A549 (cell line): ENCODE results near the gene ATP10A. TPM values are rescaled to one million over a fixed set of nuclear protein-coding genes. Genes with fewer than 3 reads are reported as not detected.

ENCODE experiments used
- ATAC-seq, 2 experiments: fragments of 200-7000 bp in 1 of 2; fragments of >200 bp in 1 of 2; cut with Nextera tagmentation in 1 of 2; cut with Tn5 transposase in 1 of 2; 3 replicates each; pipeline versions ENCODE4 v1.8.0 to v1.9.1; 2018 to 2020; ENCODE audit warnings: mild to moderate bottlenecking in 1 of 2, moderate library complexity in 1 of 2
- CTCF ChIA-PET: fragments of 300-600 bp; sonication (Branson Sonifier 250); formaldehyde crosslinking; extraction: SDS; loops from one replicate; lab custom pipeline; 2021; ENCODE audit warnings: antibody characterized with exemption, inconsistent platforms; lab: Yijun Ruan, JAX
- POLR2A ChIA-PET: fragments of 350-600 bp; formaldehyde crosslinking; extraction: SDS; loops from one replicate; lab custom pipeline; 2021; ENCODE audit warnings: antibody characterized with exemption, inconsistent platforms; lab: Yijun Ruan, JAX
- DNase-seq, 2 experiments: peaks; one replicate each; pipeline versions ENCODE4 v3.0.0 to v3.0.0-alpha.2; 2011 to 2016; ENCODE audit warnings: low read depth in 1 of 2, low spot score in 1 of 2
- FAIRE-seq: peaks from 2 replicates; lab custom pipeline; 2011; peaks lifted over from hg19 to GRCh38; lab: Jason Lieb, UNC
- H3K27ac ChIP-seq, 2 experiments: fragments of >200 bp; sonication (Bioruptor Twin); formaldehyde crosslinking; 3 replicates each; pipeline ENCODE4 v1.5.1; 2016 to 2017
- H3K4me1 ChIP-seq: fragments of >200 bp; sonication (Bioruptor Twin); formaldehyde crosslinking; 3 replicates; pipeline ENCODE4 v1.6.1; 2016
- H3K4me2 ChIP-seq: fragments of >200 bp; sonication (Bioruptor Twin); formaldehyde crosslinking; 3 replicates; pipeline ENCODE4 v1.6.1; 2016
- H3K4me3 ChIP-seq: fragments of >200 bp; sonication (Bioruptor Twin); formaldehyde crosslinking; 3 replicates; pipeline ENCODE4 v1.5.1; 2016
- H3K9me3 ChIP-seq: fragments of >200 bp; sonication (Bioruptor Twin); formaldehyde crosslinking; 3 replicates; pipeline ENCODE4 v1.6.1; 2016
- CHD2 ChIP-seq: fragments of 150-350 bp; IDR thresholded peaks from 2 replicates; pipeline ENCODE4 v1.6.1; 2014; ENCODE audit warnings: low read length; ENCODE audit not compliant: partially characterized antibody
- E2F6 ChIP-seq: IDR thresholded peaks from 2 replicates; pipeline ENCODE4 v1.6.1; 2012; ENCODE audit warnings: low read depth, borderline replicate concordance
- FOSL2 ChIP-seq, 2 experiments: fragments of 450-650 bp in 1 of 2; fragments of >200 bp in 1 of 2; sonication (Bioruptor Twin) in 1 of 2; formaldehyde crosslinking; IDR thresholded peaks; 2 replicates each; pipeline versions ENCODE4 v1.5.0 to v1.6.1; 2016 to 2020; ENCODE audit warnings: mild to moderate bottlenecking in 1 of 2, moderate library complexity in 1 of 2
- GATA3 ChIP-seq: IDR thresholded peaks from 2 replicates; pipeline ENCODE4 v1.6.1; 2012; ENCODE audit warnings: borderline replicate concordance
- HDAC2 ChIP-seq: fragments of 200-600 bp; sonication (generic); IDR thresholded peaks from 2 replicates; pipeline ENCODE4 v1.6.1; 2016
- HOXA7 ChIP-seq: fragments of 250-450 bp; sonication (Bioruptor Pico); IDR thresholded peaks from 2 replicates; pipeline ENCODE4 v1.5.0; 2020; ENCODE audit warnings: mild to moderate bottlenecking, moderate library complexity
- JUN ChIP-seq, 2 experiments: fragments of >200 bp; sonication (Bioruptor Twin); formaldehyde crosslinking; IDR thresholded peaks; 2 replicates in 1 of 2; 3 replicates in 1 of 2; pipeline ENCODE4 v1.6.1; 2016 to 2017
- KDM1A ChIP-seq: fragments of 200-600 bp; sonication (generic); IDR thresholded peaks from 2 replicates; pipeline ENCODE4 v1.6.1; 2016; ENCODE audit warnings: low read depth, mild to moderate bottlenecking
- MAZ ChIP-seq: fragments of 150-350 bp; IDR thresholded peaks from 2 replicates; pipeline ENCODE4 v1.6.1; 2014; ENCODE audit warnings: antibody characterized with exemption, low read depth, low read length, borderline replicate concordance
- NFE2L2 ChIP-seq: fragments of 150-350 bp; conservative IDR thresholded peaks from 2 replicates; pipeline ENCODE4 v1.6.1; 2014; ENCODE audit warnings: low read length
- NPAS2 ChIP-seq: fragments of 250-450 bp; sonication (Bioruptor Pico); IDR thresholded peaks from 2 replicates; pipeline ENCODE4 v1.8.0; 2022; ENCODE audit warnings: mild to moderate bottlenecking, moderate library complexity, borderline replicate concordance
- POLR2A ChIP-seq: IDR thresholded peaks from 2 replicates; pipeline ENCODE4 v1.6.1; 2012; ENCODE audit warnings: mild to moderate bottlenecking, low read length
- RAD21 ChIP-seq, 2 experiments: fragments of >200 bp in 1 of 2; sonication (Bioruptor Twin) in 1 of 2; formaldehyde crosslinking in 1 of 2; IDR thresholded peaks in 1 of 2; conservative IDR thresholded peaks in 1 of 2; 2 replicates in 1 of 2; 3 replicates in 1 of 2; pipeline ENCODE4 v1.6.1; 2012 to 2018; ENCODE audit warnings: inconsistent platforms in 1 of 2
- TFCP2L1 ChIP-seq: fragments of 250-450 bp; sonication (Bioruptor Pico); IDR thresholded peaks from 2 replicates; pipeline ENCODE4 v1.5.0; 2021; ENCODE audit warnings: mild to moderate bottlenecking
- ZFP36 ChIP-seq: fragments of 450-650 bp; IDR thresholded peaks from 2 replicates; pipeline ENCODE4 v1.6.1; 2014; ENCODE audit warnings: borderline replicate concordance; ENCODE audit not compliant: partially characterized antibody
- WGBS: methylation state at CpG from one replicate; pipeline ENCODE4 v1.1.6; 2017; ENCODE audit errors: missing lambda C conversion rate; 5-methylcytosine and 5-hydroxymethylcytosine counted together
- polyA plus RNA-seq, 4 experiments: library from polyadenylated mRNA; depleted of rRNA in 3 of 4; stranded (reverse); fragments of >200 nt; fragmentation: RNase III in 1 of 4; extraction: RNeasy Plus Mini Kit Qiagen cat#74134 plus additional on column Dnase treatment in 1 of 4; gene quantifications; 2 replicates in 3 of 4; 3 replicates in 1 of 4; pipeline ENCODE4 v1.2.3, GENCODE V29; 2011 to 2017
- TF ChIP-seq, protein P1 (sequence below): IDR thresholded peaks from 2 replicates; pipeline ENCODE4 v1.6.1; 2012
- TF ChIP-seq, protein P2 (sequence below): fragments of 450-650 bp; IDR thresholded peaks from 2 replicates; pipeline ENCODE4 v1.6.1; 2014; ENCODE audit warnings: antibody characterized with exemption
- TF ChIP-seq, protein P3 (sequence below): IDR thresholded peaks from 2 replicates; pipeline ENCODE4 v1.6.1; 2012
- TF ChIP-seq, protein P4 (sequence below): fragments of 250-450 bp; sonication (Bioruptor Pico); IDR thresholded peaks from 2 replicates; pipeline ENCODE4 v1.5.0; 2020; ENCODE audit warnings: low read depth, mild to moderate bottlenecking, moderate library complexity

Gene ATP10A
- polyA plus RNA-seq, 2 of the 4 experiments (the other 2 are of a cell fraction), result 5.9 to 7.6 TPM

DNA sequence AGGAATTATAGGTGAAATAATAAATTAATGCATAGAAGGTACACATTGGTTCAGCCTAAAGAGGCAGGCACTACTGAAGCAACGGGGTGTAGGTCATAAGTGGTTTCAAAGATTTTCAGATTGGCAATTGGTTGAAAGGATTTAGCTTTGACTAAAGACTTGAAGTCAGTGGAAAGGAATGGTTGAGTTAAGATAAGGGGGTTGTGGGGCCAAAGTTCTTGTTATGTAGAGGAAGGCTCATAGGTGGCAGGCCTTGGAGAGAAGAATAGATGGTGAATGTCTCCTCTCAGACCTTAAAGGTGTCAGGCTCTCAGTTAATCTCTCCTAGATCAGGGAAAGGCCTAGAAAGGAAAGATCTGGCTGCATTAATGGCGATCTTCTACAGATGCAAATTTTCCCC is 209.8 kb downstream of the ATP10A start:
- Histone ChIP-seq H3K4me1 (no peaks in the 10 kb centered on the region), H3K27ac (no peak overlapping the region), H3K9me3 (no peaks in the 10 kb centered on the region), H3K4me3 (no peak overlapping the region), H3K4me2 (no peak overlapping the region)
- ATAC-seq (no peak), FAIRE-seq (no peak), DNase-seq (no peak)
- 43% methylated on average over 2 of the region's 2 CpGs for WGBS
- TF ChIP-seq POLR2A, result no peak
- POLR2A ChIA-PET, result no interaction called here
- CTCF ChIA-PET, result no interaction called here

GRCh38 chr15:25652704-25653103 is 210.4 kb downstream of the ATP10A start:
- H3K4me2 ChIP-seq, result no peak overlapping the region
- H3K4me3 ChIP-seq, result no peak overlapping the region
- no peaks in the 10 kb centered on the region for H3K4me1 ChIP-seq
- no peak overlapping the region for H3K27ac ChIP-seq
- no peaks in the 10 kb centered on the region for H3K9me3 ChIP-seq
- no peak for FAIRE-seq
- TF ChIP-seq MAZ, result no peak
- TF ChIP-seq JUN (IDR thresholded peaks at IDR 0.05), result no peak
- TF ChIP-seq, protein P1, sequence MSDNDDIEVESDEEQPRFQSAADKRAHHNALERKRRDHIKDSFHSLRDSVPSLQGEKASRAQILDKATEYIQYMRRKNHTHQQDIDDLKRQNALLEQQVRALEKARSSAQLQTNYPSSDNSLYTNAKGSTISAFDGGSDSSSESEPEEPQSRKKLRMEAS, result no peak
- TF ChIP-seq ZFP36, result no peak
- TF ChIP-seq FOSL2 (IDR thresholded peaks at IDR 0.05), result no peak
- no peak for TF ChIP-seq FOSL2 (CRISPR knock-in tag; IDR thresholded peaks at IDR 0.05)
- TF ChIP-seq, protein P2, sequence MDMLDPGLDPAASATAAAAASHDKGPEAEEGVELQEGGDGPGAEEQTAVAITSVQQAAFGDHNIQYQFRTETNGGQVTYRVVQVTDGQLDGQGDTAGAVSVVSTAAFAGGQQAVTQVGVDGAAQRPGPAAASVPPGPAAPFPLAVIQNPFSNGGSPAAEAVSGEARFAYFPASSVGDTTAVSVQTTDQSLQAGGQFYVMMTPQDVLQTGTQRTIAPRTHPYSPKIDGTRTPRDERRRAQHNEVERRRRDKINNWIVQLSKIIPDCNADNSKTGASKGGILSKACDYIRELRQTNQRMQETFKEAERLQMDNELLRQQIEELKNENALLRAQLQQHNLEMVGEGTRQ, result no peak
- TF ChIP-seq, all 56 proteins: peak for 0
- DNase-seq, result no peak
- ChIA-PET CTCF (no interaction called here), POLR2A (no interaction called here)
- no peak for ATAC-seq
- WGBS, result 0% methylated on average over 1 of the region's 1 CpG

DNA sequence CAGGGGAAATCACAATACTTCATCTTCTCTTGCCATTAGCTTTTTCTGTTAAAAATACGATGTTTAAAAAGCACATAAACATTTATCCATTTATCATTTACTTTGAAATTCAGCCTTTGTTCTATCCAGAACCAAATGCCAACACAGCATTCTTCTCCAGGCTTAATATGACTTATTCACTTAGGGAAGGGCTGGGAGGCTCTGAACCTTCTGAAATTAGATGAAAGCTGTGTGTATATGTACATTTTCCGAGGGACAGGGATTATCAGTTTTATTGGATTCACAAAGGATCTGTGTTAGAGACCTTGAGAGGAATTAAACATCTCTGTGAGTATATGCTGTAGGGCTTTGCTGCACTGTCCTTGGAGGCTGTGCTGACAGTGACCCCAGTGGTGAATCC is 213.7 kb downstream of the ATP10A start:
- TF ChIP-seq TFCP2L1 (CRISPR knock-in tag) (no peak), RAD21 (conservative IDR thresholded peaks at IDR 0.05 in 1 of 2, IDR thresholded peaks at IDR 0.05 in 1 of 2) (no peak), MAZ (no peak), ZFP36 (no peak)
- no peak overlapping the region for H3K4me3 ChIP-seq
- H3K4me1 ChIP-seq, result no peaks in the 10 kb centered on the region
- ChIA-PET CTCF (no interaction called here), POLR2A (no interaction called here)
- FAIRE-seq (no peak), ATAC-seq (no peak), DNase-seq (no peak)
- H3K4me2 ChIP-seq, result no peak overlapping the region
- no peaks in the 10 kb centered on the region for H3K9me3 ChIP-seq
- 0% methylated on average over 2 of the region's 2 CpGs for WGBS
- H3K27ac ChIP-seq, result no peak overlapping the region

GRCh38 chr15:25643120-25643519 is 220.0 kb downstream of the ATP10A start:
- no peak for DNase-seq
- ChIA-PET CTCF (no interaction called here), POLR2A (no interaction called here)
- ATAC-seq, result no peak
- no peak for FAIRE-seq
- Histone ChIP-seq H3K4me3 (no peak overlapping the region), H3K27ac (no peak overlapping the region), H3K9me3 (no peaks in the 10 kb centered on the region), H3K4me2 (no peak overlapping the region), H3K4me1 (no peaks in the 10 kb centered on the region)
- WGBS, result 17% methylated on average over 4 of the region's 4 CpGs
- TF ChIP-seq, protein P2, result no peak

- POLR2A ChIA-PET, result no interaction called here
- no peak overlapping the region for H3K4me3 ChIP-seq
- WGBS, result 53% methylated on average over 6 of the region's 6 CpGs
- H3K27ac ChIP-seq, result no peak overlapping the region
- TF ChIP-seq, protein P3, sequence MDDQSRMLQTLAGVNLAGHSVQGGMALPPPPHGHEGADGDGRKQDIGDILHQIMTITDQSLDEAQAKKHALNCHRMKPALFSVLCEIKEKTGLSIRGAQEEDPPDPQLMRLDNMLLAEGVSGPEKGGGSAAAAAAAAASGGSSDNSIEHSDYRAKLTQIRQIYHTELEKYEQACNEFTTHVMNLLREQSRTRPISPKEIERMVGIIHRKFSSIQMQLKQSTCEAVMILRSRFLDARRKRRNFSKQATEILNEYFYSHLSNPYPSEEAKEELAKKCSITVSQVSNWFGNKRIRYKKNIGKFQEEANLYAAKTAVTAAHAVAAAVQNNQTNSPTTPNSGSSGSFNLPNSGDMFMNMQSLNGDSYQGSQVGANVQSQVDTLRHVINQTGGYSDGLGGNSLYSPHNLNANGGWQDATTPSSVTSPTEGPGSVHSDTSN, result no peak
- no peak for TF ChIP-seq KDM1A
- no peak for TF ChIP-seq E2F6
- no peak for TF ChIP-seq NPAS2 (CRISPR knock-in tag)
- TF ChIP-seq HDAC2, result no peak
- TF ChIP-seq, protein P4, sequence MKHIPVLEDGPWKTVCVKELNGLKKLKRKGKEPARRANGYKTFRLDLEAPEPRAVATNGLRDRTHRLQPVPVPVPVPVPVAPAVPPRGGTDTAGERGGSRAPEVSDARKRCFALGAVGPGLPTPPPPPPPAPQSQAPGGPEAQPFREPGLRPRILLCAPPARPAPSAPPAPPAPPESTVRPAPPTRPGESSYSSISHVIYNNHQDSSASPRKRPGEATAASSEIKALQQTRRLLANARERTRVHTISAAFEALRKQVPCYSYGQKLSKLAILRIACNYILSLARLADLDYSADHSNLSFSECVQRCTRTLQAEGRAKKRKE, result no peak
- no peak for TF ChIP-seq CHD2
- no peak for TF ChIP-seq HOXA7 (CRISPR knock-in tag)
- no peak for TF ChIP-seq NFE2L2
- no peak for TF ChIP-seq GATA3
- TF ChIP-seq, all 56 proteins: peak for 0
- H3K4me1 ChIP-seq, result no peaks in the 10 kb centered on the region
- CTCF ChIA-PET, result no interaction called here
- FAIRE-seq (no peak), ATAC-seq (no peak), DNase-seq (no peak)
- no peaks in the 10 kb centered on the region for H3K9me3 ChIP-seq
- no peak overlapping the region for H3K4me2 ChIP-seq
These were observed 221.4 kb downstream of the ATP10A start for GRCh38 chr15:25641762-25642161.
